ENCODE data around the gene LSP1. TPM values are rescaled to one million over a fixed set of nuclear protein-coding genes. Genes with fewer than 3 reads are reported as not detected.

LSP1 gene
- total RNA-seq, 4 donors from 2014 or later = 73.7 to 105 (median 86.6) TPM

DNA sequence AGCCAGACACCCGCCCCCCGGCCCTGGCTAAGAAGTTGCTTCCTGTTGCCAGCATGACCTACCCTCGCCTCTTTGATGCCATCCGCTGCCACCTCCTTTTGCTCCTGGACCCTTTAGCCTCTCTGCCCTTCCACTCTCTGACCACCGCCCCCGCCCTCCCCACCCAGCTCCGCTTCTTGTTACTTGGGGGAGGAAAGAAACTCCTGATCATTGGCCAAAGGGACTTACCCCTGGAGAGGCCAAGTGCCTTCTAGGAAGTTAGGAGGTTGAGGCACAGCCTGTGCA, 38.9 kb downstream of the LSP1 start, which contains the start of gene PRR33:
Gene PRR33 (minus strand): TSS at position 65 of the 285 bp plus-strand sequence. CDS start 1,311 bp downstream, outside the sequence.
- intact Hi-C loops (cut with DNase I; ENCODE audit: low total_unique reads) = no loop called here
- no peak for DNase-seq (ENCODE audit: low spot score in 2 of 2)
- 90 to 96% methylated on average over 7 of the region's 7 CpGs for WGBS, 2 donors
- H3K4me3 ChIP-seq (ENCODE audit: low read depth, poor library complexity, severe bottlenecking) = no peak within 1 kb of the TSS
- TF ChIP-seq POLR2A (IDR thresholded peaks at IDR 0.05) = no peak

DNA sequence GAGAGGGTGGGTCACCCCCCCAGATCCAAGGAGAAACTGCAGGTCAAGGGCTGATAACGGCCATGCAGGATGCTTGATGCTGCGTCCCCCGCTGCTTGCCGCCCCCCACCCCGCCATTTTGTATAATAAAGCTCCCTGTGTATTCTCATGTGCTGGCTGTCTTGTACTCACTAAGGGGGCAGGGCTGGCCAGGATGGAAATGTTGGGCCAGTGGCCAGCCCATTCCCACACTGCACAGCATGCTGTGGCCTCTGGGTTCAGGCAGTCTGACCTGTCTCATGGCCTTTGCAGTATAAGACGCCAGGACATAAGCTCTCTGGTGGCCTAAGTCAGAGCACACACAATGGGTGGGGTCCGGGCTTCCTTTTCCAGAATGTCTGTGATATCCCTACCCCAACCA, 39.2 kb downstream of the LSP1 start:
- no peak overlapping the region for H3K4me3 ChIP-seq (ENCODE audit: low read depth, poor library complexity, severe bottlenecking)
- no peak for DNase-seq (ENCODE audit: low spot score in 2 of 2)
- TF ChIP-seq, protein P1, sequence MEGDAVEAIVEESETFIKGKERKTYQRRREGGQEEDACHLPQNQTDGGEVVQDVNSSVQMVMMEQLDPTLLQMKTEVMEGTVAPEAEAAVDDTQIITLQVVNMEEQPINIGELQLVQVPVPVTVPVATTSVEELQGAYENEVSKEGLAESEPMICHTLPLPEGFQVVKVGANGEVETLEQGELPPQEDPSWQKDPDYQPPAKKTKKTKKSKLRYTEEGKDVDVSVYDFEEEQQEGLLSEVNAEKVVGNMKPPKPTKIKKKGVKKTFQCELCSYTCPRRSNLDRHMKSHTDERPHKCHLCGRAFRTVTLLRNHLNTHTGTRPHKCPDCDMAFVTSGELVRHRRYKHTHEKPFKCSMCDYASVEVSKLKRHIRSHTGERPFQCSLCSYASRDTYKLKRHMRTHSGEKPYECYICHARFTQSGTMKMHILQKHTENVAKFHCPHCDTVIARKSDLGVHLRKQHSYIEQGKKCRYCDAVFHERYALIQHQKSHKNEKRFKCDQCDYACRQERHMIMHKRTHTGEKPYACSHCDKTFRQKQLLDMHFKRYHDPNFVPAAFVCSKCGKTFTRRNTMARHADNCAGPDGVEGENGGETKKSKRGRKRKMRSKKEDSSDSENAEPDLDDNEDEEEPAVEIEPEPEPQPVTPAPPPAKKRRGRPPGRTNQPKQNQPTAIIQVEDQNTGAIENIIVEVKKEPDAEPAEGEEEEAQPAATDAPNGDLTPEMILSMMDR (IDR thresholded peaks at IDR 0.05) = no peak
- no peak for TF ChIP-seq POLR2A (IDR thresholded peaks at IDR 0.05)
- intact Hi-C loops (cut with DNase I; ENCODE audit: low total_unique reads) = no loop called here
- WGBS, 2 donors = 86 to 90% methylated on average over 7 of the region's 7 CpGs

DNA sequence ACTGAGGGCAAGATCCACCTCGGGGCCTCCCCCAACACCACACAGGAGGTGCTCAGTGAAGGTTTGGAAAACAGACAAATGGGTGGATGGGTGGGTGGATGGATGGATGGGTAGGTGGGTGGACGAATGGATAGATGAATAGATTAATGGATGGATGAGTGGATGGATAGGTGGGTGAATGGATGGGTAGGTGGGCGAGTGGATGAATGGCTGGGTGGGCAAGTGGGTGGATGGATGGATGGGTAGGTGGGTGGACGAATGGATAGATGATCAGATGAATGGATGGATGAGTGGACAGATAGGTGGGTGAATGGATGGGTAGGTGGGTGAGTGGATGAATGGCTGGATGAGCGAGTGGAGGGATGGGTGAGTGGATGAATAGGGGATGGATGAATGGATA, 39.7 kb downstream of the LSP1 start:
- WGBS, 2 donors = 63 to 79% methylated on average over 5 of the region's 5 CpGs
- TF ChIP-seq, protein P1 (IDR thresholded peaks at IDR 0.05) = no peak
- TF ChIP-seq POLR2A (IDR thresholded peaks at IDR 0.05) = no peak
- no peak for DNase-seq (ENCODE audit: low spot score in 2 of 2)
- H3K4me3 ChIP-seq (ENCODE audit: low read depth, poor library complexity, severe bottlenecking) = no peak overlapping the region
- intact Hi-C loops (cut with DNase I; ENCODE audit: low total_unique reads) = no loop called here

DNA sequence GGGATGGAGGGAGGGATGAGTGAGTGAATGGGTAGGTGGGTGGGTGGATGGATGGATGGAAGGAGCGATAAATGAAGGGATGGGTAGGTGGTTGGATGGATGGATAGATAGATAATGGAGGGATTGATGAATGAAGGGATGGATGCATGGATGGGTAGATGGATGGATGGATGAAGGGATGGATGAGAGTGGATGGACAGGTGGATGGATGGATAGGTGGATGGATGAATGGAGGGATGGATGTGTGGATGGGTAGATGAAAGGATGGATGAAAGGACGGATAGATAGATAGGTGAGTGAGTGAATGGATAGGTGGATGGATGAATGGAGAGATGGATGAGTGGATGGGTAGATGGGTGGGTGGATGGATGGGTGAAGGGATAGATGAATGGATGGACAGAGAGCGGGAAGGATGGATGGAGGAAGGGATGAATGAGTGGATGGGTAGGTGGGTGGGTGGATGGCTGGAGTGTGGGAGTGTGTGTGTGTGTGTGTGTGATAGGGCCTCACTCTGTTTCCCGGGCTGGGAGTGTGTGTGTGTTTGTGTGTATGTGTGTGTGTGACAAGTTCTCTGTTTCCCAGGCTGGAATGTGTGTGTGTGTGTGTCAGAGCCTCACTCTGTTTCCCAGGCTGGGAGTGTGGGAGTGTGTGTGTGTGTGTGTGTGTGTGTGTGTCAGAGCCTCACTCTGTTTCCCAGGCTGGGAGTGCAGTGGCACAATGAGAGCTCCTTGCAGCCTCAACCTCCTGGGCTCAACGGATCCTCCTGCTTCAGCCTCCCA, 40.9 kb downstream of the LSP1 start:
- H3K4me3 ChIP-seq (ENCODE audit: low read depth, poor library complexity, severe bottlenecking) = no peak overlapping the region
- intact Hi-C loops (cut with DNase I; ENCODE audit: low total_unique reads) = loop anchor here (1.0 kb wide), 2 partner anchors 23 to 46 kb away; no protein-coding TSS in a partner anchor

DNA sequence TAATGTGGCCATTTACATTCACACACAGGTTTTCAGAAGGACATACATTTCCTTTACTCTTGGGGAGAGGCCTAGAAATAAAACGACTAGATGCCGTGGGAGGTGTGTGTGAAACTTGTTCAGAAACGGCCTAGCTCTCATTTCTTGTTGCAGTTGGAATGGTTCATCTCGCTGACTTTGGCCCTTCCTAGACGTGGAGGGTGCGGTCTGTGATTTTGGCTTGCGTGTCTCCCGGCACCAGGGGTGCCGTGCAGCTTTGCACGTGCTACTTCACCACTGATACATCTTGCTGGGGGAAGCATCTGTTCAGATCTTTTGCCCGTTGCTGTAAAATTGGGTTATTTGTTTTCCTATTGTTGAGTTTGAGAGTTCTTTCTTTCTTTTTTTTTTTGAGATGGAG, 41.9 kb downstream of the LSP1 start:
- intact Hi-C loops (cut with DNase I; ENCODE audit: low total_unique reads) = loop anchor here (1.0 kb wide), 1 partner anchor 45 kb away; no protein-coding TSS in a partner anchor
- H3K4me3 ChIP-seq (ENCODE audit: low read depth, poor library complexity, severe bottlenecking) = no peak overlapping the region
- no peak for DNase-seq (ENCODE audit: low spot score in 2 of 2)
- WGBS, 2 donors = 94 to 95% methylated on average over 11 of the region's 11 CpGs
- TF ChIP-seq POLR2A (IDR thresholded peaks at IDR 0.05) = no peak
- TF ChIP-seq, protein P1 (IDR thresholded peaks at IDR 0.05) = no peak

More for the DNA sequence above, 40.9 kb downstream of the LSP1 start:
- WGBS, 2 donors = 86 to 92% methylated on average over 4 to 5 of the region's 5 CpGs
- no peak for TF ChIP-seq POLR2A (IDR thresholded peaks at IDR 0.05)
- TF ChIP-seq, protein P1 (IDR thresholded peaks at IDR 0.05) = no peak
- no peak for DNase-seq (ENCODE audit: low spot score in 2 of 2)

DNA sequence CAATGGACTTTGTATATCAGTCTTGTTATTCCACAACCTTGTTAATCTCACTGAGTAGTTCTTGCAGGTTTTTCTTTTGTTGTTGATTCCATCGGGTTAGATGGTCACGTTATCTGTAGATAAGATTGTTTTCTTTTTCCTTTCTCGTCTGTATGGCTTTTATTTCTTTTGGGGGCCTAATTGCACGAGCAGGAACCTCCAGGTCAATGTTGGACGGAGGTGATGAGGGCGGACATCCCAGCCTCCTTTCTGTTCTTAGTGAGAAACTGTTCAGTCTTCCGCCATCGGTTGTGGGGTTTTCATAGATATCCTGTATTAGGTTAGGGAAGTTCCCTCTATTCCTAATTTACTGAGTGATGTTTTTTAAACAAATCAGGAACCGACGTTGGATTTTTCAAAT, 43.6 kb downstream of the LSP1 start:
- intact Hi-C loops (cut with DNase I; ENCODE audit: low total_unique reads) = no loop called here
- no peak overlapping the region for H3K4me3 ChIP-seq (ENCODE audit: low read depth, poor library complexity, severe bottlenecking)
- 84 to 85% methylated on average over 10 of the region's 10 CpGs for WGBS, 2 donors
- no peak for DNase-seq (ENCODE audit: low spot score in 2 of 2)
- TF ChIP-seq POLR2A (IDR thresholded peaks at IDR 0.05) = no peak
- TF ChIP-seq, protein P1 (IDR thresholded peaks at IDR 0.05) = no peak
